Right lobe of liver (tissue), 4 donors: ENCODE results near the gene TBK1.

Experiments used
- CTCF ChIP-seq, 4 donors: fragments of 200-600 bp in 3 of 4; fragments of 450-650 bp in 1 of 4; IDR thresholded peaks; one replicate each; pipeline versions ENCODE4 v1.5.1 to v1.8.0; 2016 to 2022; ENCODE audit warnings: antibody characterized with exemption in 4 of 4, mild to moderate bottlenecking in 2 of 4
- POLR2A ChIP-seq: fragments of 450-650 bp; IDR thresholded peaks from one replicate; pipeline ENCODE4 v1.6.1; 2017; ENCODE audit warnings: antibody characterized with exemption, mild to moderate bottlenecking
- donor health status: DM: no; HTN: no; CAD: no.
- donor health status: DM: no; HTN: no; CAD: no.
- donor health status: DM: no; HTN: yes; CAD: no.

- TF ChIP-seq CTCF (IDR thresholded peaks at IDR 0.05) (no peak), POLR2A (no peak)
Observed at GRCh38 chr12:64494998-64495729, 43.2 kb downstream of the TBK1 start.
